NCI-H2081 (cell line): ENCODE data around the gene KCNMA1.

Experiments used
- DNase-seq, 2 experiments: peaks; one replicate each; lab custom pipeline; 2025; lab: John Stamatoyannopoulos, UW

Gene KCNMA1

GRCh38 chr10:77016278-77016815, 621.3 kb downstream of the KCNMA1 start:
- no peak for DNase-seq

- DNase-seq = no peak
Observed at GRCh38 chr10:77015360-77015759, 622.2 kb downstream of the KCNMA1 start.

- no peak for DNase-seq
Observed at GRCh38 chr10:77012812-77013500, 624.7 kb downstream of the KCNMA1 start.

GRCh38 chr10:77011874-77012811, 625.5 kb downstream of the KCNMA1 start:
- DNase-seq = no peak

- no peak for DNase-seq
Observed at GRCh38 chr10:77010430-77010829, 627.2 kb downstream of the KCNMA1 start.

GRCh38 chr10:77007834-77008233, 629.8 kb downstream of the KCNMA1 start:
- DNase-seq = no peak

GRCh38 chr10:77006836-77007511, 630.6 kb downstream of the KCNMA1 start:
- no peak for DNase-seq

- DNase-seq = no peak
Observed at GRCh38 chr10:77005871-77006270, 631.7 kb downstream of the KCNMA1 start.

GRCh38 chr10:77004917-77005564, 632.6 kb downstream of the KCNMA1 start:
- DNase-seq = peak; percentile 12 to 39

GRCh38 chr10:77002872-77003271, 634.7 kb downstream of the KCNMA1 start:
- DNase-seq = no peak

- DNase-seq = no peak
Observed at GRCh38 chr10:77001206-77001605, 636.4 kb downstream of the KCNMA1 start.

- DNase-seq = no peak
Observed at GRCh38 chr10:76998451-76998850, 639.2 kb downstream of the KCNMA1 start.

- no peak for DNase-seq
Observed at GRCh38 chr10:76997631-76998030, 640.0 kb downstream of the KCNMA1 start.

GRCh38 chr10:76995023-76995422, 642.6 kb downstream of the KCNMA1 start:
- DNase-seq = no peak

- DNase-seq = no peak
Observed at GRCh38 chr10:76993213-76993612, 644.4 kb downstream of the KCNMA1 start.

GRCh38 chr10:76992467-76992866, 645.1 kb downstream of the KCNMA1 start:
- no peak for DNase-seq

GRCh38 chr10:76991621-76992020, 646.0 kb downstream of the KCNMA1 start:
- no peak for DNase-seq

GRCh38 chr10:76990561-76990960, 647.0 kb downstream of the KCNMA1 start:
- DNase-seq = no peak

- peak; percentile 73 to 80 for DNase-seq
Observed at GRCh38 chr10:76984559-76985443, 652.8 kb downstream of the KCNMA1 start.

GRCh38 chr10:76983624-76984023, 654.0 kb downstream of the KCNMA1 start:
- no peak for DNase-seq

GRCh38 chr10:76982671-76983070, 654.9 kb downstream of the KCNMA1 start:
- no peak for DNase-seq
